Muscle layer of colon (tissue), 2 donors: ENCODE data around the gene ZNF185.

Source experiments
- H3K27ac ChIP-seq: one replicate; pipeline ENCODE4 v1.7.0; 2013; ENCODE audit warnings: low read depth, mild to moderate bottlenecking, low read length, moderate library complexity
- H3K27me3 ChIP-seq, 2 donors: one replicate each; pipeline ENCODE4 v1.7.0; 2013; ENCODE audit warnings: low read length in 2 of 2, mild to moderate bottlenecking in 2 of 2; ENCODE audit not compliant: insufficient read depth in 2 of 2, control insufficient read depth in 1 of 2
- H3K36me3 ChIP-seq: one replicate; pipeline ENCODE4 v1.7.0; 2013; ENCODE audit warnings: mild to moderate bottlenecking, low read length; ENCODE audit not compliant: insufficient read depth
- H3K4me1 ChIP-seq: one replicate; pipeline ENCODE4 v1.7.0; 2013; ENCODE audit warnings: mild to moderate bottlenecking, low read length; ENCODE audit not compliant: insufficient read depth
- H3K4me3 ChIP-seq, 2 donors: one replicate each; pipeline ENCODE4 v1.7.0; 2013; ENCODE audit warnings: low read length in 2 of 2, low read depth in 1 of 2, mild to moderate bottlenecking in 1 of 2, moderate library complexity in 1 of 2
- H3K9ac ChIP-seq: one replicate; pipeline ENCODE4 v1.7.0; 2013; ENCODE audit warnings: low read length
- H3K9me3 ChIP-seq: one replicate; pipeline ENCODE4 v1.7.0; 2013; ENCODE audit warnings: mild to moderate bottlenecking, low read length
- donor health status: abdominal sarcoma.
- donor health status: Adenocarcinoma of cecum.

Gene ZNF185

DNA sequence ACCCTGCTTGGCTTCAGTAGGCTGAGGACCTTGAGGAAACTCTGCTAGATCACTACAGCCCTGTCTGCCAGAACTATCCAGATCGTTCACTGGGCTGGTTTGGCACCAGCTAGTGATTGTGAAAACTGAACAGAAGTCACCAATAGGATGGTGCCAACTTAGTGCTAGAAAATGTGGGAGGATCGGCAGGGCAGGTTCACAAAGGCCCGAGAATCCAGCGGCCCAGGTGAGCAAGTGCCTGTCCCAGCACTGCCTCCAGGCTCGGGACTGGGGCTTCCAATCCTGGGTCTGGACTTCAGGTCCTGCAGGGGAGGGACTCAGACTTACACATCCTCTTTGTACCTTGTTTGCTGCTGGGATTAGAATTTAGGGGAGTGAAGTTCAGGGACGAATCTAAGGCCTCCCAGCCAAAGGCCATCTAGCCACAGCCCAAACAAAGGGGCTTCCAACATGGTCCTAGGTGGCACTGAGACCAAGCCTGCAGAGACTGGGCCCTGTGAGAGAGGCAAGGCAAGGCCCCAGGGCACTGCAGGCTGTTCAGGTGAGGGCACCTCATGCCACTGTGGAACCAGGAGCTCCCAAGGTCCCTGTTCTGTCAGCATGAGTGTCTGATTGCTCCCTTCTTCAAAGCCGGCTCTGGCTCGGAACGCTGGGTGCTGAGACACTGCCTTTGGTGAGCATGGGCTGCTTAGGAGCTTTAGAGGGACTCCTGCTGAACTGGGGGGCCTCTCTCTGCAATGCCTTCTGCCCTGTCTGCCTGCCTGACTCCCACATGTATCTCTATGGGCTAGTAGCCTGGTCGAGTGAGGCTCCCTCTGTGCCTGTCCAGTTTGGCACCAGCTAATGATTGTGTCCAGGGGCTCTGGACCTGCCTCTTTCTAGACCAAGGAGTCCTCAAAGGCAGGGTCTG lies 20.7 kb upstream of the ZNF185 start:
- Histone ChIP-seq H3K9ac (no peak overlapping the region), H3K27ac (no peak overlapping the region), H3K9me3 (no peaks in the 10 kb centered on the region), H3K36me3 (no peaks in the 10 kb centered on the region), H3K4me1 (no peaks in the 10 kb centered on the region), H3K4me3 (no peak overlapping the region), H3K27me3 (peaks cover 0 to 4% of the 10 kb centered on the region in 2 donors)

DNA sequence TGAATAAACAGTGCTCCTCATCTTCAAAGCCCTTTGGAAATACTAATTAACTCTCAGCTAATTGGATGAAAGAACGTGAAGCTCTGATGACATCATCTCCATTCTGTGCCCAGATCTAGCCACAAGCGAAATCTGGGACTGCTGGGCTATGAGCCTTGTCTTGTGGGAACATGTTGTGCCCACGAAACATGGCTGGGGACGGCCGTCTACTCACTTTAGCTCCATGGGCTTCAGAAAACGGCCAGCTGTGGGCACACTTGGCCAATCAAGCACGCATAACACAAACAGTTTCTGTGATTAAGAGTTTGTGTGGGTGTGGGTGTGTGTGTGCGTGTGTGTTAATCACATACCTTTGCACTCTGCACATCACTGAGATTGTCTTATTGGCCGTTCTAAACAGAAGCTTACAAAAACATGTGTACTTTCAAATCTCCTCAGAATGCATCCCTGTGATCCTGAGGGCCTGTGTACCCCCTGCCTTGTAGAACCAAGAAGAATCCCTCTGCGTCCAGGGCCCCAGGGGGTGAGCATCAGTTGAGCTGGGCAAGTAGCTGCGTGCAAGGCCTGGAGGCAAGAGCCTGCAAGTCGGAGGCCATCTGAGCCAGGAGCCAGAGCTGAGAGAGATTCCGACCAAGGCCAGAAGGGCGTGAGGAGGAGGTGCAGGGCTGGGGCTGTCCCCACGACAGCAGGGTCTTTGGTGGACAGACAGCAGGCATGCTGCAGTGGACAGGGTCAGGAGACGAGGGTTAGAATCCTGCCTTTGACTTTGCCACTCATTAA lies 18.7 kb upstream of the ZNF185 start:
- no peaks in the 10 kb centered on the region for H3K4me1 ChIP-seq
- H3K27me3 ChIP-seq: peaks cover 0 to 4% of the 10 kb centered on the region in 2 donors
- H3K4me3 ChIP-seq: no peak overlapping the region
- H3K9me3 ChIP-seq: no peaks in the 10 kb centered on the region
- no peaks in the 10 kb centered on the region for H3K36me3 ChIP-seq
- no peak overlapping the region for H3K27ac ChIP-seq
- H3K9ac ChIP-seq: no peak overlapping the region

DNA sequence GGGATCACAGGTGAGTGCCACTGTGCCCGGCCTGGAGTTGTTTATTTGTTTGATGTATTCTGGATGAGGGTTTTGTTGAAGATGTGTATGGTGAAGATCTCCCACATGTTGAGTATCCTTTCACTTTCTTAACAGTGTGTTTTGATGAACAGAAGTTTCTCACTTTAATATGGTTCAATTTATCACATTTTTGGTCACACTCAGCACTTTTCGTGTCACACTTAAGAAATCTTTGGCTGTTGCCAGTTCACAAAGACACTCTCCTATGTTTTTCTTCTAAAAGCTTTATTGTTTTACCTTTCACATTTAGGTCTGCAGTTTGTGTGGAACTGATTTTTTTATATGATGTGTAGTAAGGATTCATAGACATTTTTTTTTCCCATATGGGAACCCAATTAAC lies 16.6 kb upstream of the ZNF185 start:
- no peak overlapping the region for H3K9ac ChIP-seq
- no peaks in the 10 kb centered on the region for H3K36me3 ChIP-seq
- H3K27ac ChIP-seq: no peak overlapping the region
- H3K9me3 ChIP-seq: no peaks in the 10 kb centered on the region
- peaks cover 0 to 8% of the 10 kb centered on the region in 2 donors for H3K27me3 ChIP-seq
- no peak overlapping the region for H3K4me3 ChIP-seq
- no peaks in the 10 kb centered on the region for H3K4me1 ChIP-seq

GRCh38 chrX:152884171-152884570 lies 13.7 kb upstream of the ZNF185 start:
- Histone ChIP-seq H3K4me1 (no peaks in the 10 kb centered on the region), H3K9me3 (no peaks in the 10 kb centered on the region), H3K4me3 (no peak overlapping the region), H3K36me3 (no peaks in the 10 kb centered on the region), H3K27ac (no peak overlapping the region), H3K27me3 (peaks cover 0 to 12% of the 10 kb centered on the region in 2 donors), H3K9ac (no peak overlapping the region)

GRCh38 chrX:152886716-152887115 lies 11.2 kb upstream of the ZNF185 start:
- no peak overlapping the region for H3K27ac ChIP-seq
- no peak overlapping the region for H3K9ac ChIP-seq
- H3K9me3 ChIP-seq: no peaks in the 10 kb centered on the region
- H3K4me1 ChIP-seq: no peaks in the 10 kb centered on the region
- H3K4me3 ChIP-seq: no peak overlapping the region
- H3K36me3 ChIP-seq: no peaks in the 10 kb centered on the region
- H3K27me3 ChIP-seq: peaks cover 4 to 12% of the 10 kb centered on the region in 2 donors

DNA sequence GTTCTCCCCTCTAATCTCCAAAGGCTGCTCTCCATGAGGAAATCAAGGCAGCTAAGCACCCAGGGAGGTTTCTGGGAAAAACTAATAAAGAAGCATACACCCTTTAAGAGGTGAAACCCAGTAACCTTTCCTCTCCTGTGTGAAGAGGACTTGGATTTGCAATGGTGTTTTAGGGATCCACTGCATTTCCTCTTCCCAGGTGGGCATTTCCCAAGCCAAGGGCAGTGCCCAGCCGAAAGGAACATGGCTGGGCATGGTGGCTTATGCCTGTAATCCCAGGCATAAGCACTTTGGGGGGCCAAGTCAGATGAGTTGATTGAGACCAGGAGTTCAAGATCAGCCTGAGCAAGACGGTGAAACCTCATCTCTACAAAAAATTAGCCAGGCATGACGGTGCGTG lies 5.4 kb upstream of the ZNF185 start:
- Histone ChIP-seq H3K36me3 (no peaks in the 10 kb centered on the region), H3K9ac (no peak overlapping the region), H3K9me3 (no peaks in the 10 kb centered on the region), H3K4me1 (no peaks in the 10 kb centered on the region), H3K4me3 (no peak overlapping the region), H3K27ac (no peak overlapping the region), H3K27me3 (peaks cover 4 to 26% of the 10 kb centered on the region in 2 donors)

DNA sequence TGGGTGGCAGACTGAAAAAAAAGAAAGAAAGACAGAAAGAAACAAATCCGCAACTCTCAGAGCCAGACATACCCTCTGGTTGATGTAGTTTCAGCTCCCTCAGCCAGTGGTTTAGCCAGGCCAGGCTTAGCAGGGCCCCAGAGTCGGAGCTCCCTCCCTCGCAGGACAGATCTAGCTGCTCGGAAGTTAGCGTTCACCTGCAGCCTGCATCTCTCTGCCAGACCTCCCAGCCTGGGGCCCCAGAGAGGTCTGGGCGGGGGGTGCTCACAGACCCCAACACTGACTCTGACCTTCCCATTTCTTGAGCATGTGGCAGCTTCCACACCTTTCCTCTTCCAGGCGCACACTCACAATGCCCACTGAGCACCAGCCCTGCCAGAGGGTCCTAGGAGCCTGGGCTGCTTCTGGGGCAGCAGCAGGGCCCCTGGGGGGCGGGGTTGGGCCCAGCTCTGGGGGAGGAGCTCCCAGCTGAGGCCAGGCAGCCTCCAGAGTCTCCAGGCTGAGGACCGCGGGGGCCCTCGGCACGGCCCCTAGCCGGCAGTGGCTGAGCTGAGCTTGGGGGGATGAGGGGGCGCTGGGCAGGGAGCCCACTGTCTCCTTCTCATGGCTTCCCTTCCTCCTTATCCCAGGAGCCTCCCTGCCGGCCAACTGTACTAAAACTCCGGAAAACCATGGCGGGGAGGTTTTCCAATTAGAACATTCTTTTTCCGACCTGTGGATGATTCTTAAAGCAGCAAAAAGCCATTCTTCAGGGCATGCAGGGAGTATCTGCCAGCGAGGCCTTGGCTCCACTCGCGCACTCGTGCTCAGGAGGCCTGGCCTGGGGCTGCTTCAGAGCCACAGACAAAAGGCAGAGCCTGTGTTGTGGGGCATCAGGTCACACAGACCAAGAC lies 4.6 kb upstream of the ZNF185 start:
- H3K4me1 ChIP-seq: no peaks in the 10 kb centered on the region
- H3K27me3 ChIP-seq: peaks cover 5 to 25% of the 10 kb centered on the region in 2 donors
- no peak overlapping the region for H3K27ac ChIP-seq
- H3K4me3 ChIP-seq: no peak overlapping the region
- H3K9me3 ChIP-seq: no peaks in the 10 kb centered on the region
- no peaks in the 10 kb centered on the region for H3K36me3 ChIP-seq
- H3K9ac ChIP-seq: no peak overlapping the region

- Histone ChIP-seq H3K27me3 (peaks cover 13 to 34% of the 10 kb centered on the region in 2 donors), H3K4me1 (no peaks in the 10 kb centered on the region), H3K27ac (no peak overlapping the region), H3K9me3 (no peaks in the 10 kb centered on the region), H3K4me3 (no peak overlapping the region), H3K9ac (no peak overlapping the region), H3K36me3 (no peaks in the 10 kb centered on the region)
These were observed 3.8 kb upstream of the ZNF185 start for GRCh38 chrX:152893980-152894610.

DNA sequence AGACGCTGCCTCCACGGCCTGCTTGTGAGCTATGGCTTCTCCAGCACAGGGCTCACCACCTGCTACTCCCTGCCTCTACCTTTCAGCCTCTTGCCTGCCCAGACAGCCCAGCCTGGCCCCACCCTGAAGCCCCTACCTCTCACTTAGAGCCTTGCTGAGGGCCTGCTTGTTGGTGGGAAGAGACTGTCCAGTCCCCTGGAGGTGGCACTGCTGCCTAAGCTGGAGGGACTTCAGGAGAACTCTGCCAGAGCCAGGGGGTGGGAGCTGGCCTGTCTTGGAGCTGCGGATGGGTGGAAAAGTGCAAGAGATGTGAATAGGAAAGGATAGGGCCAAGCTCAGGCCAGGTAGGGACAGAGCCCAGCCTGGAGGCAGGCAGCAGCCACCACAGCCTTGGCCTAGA lies 2.7 kb upstream of the ZNF185 start:
- no peak overlapping the region for H3K4me3 ChIP-seq
- H3K4me1 ChIP-seq: no peaks in the 10 kb centered on the region
- no peak overlapping the region for H3K27ac ChIP-seq
- H3K9ac ChIP-seq: no peak overlapping the region
- H3K27me3 ChIP-seq: peaks cover 13 to 43% of the 10 kb centered on the region in 2 donors
- H3K9me3 ChIP-seq: no peaks in the 10 kb centered on the region
- no peaks in the 10 kb centered on the region for H3K36me3 ChIP-seq

GRCh38 chrX:152895724-152896420 lies 2.0 kb upstream of the ZNF185 start:
- Histone ChIP-seq H3K9me3 (no peaks in the 10 kb centered on the region), H3K4me3 (no peak overlapping the region), H3K27ac (no peak overlapping the region), H3K4me1 (no peaks in the 10 kb centered on the region), H3K9ac (no peak overlapping the region), H3K36me3 (no peaks in the 10 kb centered on the region), H3K27me3 (peaks cover 9 to 50% of the 10 kb centered on the region in 2 donors)
